Amygdala (tissue), 56 donors: ENCODE data around the gene SAMD3.
"Not testable (repeated sequence)": the region's sequence is repeated elsewhere in the genome, so short reads cannot be mapped to it uniquely, and the experiment has no call there.

Experiments used
- DNase-seq, 56 donors: peaks; one replicate each; lab custom pipeline; 2025; lab: John Stamatoyannopoulos, UW

The SAMD3 gene

DNA sequence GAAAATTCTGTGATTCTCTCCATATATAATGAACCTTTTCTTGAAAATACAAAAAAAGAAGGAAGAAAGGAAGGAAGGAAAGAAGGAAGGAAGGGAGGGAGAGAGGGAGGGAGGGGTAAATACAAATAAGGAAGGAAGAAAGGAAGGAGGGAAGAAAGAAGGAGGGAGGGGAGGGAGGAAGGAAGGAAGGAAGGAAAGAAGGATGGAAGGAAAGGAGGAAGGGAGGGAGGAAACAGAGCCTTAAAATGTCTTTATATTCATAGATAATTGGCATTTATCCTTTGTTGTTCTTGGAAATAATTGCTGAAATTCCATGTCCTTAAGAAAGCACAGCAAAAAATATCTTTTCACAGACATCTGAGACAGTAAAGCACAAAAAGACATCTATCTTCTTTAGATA is 40.3 kb downstream of the SAMD3 start:
- DNase-seq = no peak

DNA sequence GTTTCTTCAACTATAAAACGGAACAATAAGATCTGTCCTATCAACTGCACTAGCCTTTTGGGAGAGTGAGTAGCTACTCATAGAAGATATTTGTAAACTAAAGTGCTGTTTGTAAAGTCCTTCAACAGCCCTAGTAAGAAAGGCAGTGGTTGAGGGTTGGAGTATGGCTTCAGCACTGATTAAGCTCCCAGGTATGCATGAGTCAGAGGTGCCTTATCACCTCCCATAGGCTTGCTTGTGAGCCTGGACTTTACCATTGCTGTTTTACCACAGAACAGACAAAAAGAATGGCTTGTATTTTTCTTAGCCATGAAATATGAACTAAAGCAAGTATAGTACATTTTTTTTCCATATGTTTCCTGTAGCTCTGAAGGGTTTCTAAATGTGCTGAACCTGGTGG is 44.1 kb downstream of the SAMD3 start:
- no peak for DNase-seq

DNA sequence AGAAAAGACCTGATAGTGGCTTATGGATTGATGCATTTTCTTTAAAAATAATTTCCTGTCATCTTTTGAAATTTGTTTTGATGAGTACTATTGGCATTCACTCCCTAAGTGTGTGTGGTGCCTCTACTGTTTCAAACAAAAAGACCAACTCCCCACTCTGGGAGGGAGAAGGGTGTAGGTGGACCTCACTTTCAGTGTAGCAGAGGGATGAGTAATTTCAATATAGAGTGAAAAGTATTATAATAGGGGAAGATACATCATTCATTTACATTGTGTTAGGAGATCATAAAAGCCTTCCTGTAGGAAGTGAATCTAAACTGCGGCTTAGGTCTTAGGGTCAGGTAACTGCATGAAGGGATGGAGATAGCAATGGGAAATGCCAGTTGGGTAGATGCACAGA is 46.4 kb downstream of the SAMD3 start:
- DNase-seq = no peak

DNA sequence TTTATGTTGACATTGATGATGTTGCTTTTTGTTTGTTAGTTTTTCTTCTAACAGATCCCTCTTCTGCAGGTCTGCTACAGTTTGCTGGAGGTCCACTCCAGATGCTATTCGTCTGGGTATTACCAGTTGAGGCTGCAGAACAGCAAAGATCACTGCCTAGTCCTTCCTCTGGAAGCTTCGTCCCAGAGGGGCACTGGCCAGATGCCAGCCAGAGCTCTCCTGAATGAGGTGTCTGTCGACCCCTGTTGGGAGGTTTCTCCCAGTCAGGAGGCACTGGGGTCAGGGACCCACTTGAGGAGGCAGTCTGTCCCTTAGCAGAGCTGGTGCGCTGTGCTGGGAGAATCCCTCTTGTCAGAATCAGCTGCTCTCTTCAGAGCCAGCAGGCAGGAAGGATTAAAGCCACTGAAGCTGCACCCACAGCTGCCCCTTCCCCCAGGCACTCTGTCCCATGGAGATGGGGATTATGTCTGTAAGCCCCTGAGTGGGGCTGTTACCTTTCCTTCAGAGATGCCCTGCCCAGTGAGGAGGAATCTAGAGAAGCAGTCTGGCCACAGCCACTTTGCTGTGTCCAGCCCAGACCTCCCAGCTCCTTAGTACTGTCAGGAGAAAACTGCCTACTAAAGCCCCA is 49.3 kb downstream of the SAMD3 start:
- not testable (repeated sequence) for DNase-seq

DNA sequence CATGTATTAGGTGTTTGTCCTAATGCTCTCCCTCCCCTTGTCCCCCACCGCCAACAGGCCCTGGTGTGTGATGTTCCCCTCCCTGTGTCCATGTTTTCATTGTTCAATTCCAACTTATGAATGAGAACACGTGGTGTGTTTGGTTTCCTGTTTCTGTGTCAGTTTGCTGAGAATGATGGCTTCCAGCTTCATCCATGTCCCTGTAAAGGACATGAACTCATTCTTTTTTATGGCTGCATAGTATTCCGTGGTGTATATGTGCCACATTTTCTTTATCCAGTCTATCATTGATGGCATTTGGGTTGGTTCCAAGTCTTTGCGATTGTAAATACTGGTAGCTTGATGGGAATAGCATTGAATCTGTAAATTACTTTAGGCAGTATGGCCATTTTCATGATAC is 52.6 kb downstream of the SAMD3 start:
- DNase-seq = not testable (repeated sequence)

DNA sequence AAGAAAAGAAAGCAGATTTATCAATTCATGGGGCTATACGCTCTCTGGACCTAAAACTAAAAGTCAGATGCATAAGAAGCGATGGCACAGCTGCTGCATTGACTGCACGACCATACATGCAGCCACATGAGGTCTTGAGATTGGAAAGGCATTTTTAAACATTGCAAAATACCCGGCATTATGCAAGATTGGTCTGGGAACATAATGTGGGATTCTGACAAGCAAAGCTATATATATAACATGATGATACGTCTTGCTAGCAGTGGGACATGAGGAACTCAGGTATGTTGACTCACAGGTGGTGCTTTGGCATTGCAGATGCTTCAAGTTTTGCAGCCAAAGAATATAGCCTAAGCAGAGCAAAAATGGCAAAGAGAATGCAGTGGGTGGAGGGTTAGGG is 55.1 kb downstream of the SAMD3 start:
- DNase-seq = no peak

DNA sequence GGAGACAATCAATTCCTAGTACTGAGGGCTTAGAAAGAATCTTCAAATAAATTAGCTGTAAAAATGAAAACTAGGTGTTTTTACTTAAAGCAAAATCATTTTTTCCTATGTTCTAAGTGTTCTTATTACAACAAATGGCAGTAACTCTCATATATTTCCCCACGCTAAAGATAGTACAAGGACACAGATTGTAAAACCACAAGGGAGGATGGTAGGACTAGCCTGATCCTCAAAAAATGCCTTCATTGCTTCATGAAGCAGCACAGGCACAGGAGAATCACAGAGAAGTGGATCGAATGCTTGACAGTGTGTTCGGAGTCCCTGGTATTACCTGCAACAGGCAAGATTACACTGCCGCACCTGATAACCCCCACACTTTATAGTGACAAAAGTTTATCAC is 58.5 kb downstream of the SAMD3 start:
- no peak for DNase-seq

DNA sequence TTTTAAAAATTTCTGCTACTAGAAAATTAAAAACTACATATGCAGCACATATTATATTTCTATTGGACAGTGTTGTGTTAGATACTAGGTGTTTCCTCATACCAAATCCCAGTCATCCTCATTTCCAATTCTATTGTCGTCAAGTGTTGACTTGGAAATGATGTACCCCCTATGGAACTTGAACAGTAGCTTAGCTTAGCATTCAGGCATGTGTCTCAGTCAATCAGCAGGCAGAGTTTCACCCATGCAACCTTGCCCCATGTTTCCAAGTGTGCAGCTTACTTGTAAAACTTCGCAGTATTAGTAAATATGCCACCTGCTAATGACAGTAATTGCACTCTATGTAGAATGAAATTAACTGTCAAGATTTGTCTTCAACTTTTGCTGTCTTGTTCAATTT is 59.5 kb downstream of the SAMD3 start:
- no peak for DNase-seq

DNA sequence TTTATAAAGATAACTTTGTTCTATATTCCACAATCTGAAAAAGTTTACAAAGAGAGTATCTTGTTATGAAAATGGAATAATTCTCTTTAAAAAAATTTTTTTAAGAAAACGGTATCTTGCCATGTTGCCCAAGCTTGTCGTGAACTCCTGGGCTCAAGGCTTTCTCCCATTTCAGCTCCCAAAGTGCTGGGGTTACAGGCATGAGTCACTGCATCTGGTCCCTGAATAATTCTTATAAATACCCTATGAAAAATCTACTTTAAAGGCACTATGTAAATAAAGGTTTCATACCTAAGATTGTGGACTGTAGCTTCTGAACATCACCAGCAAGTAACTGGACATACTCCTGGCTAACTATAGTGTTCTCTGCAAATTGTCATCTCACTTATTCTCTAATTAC is 60.3 kb downstream of the SAMD3 start:
- no peak for DNase-seq

DNA sequence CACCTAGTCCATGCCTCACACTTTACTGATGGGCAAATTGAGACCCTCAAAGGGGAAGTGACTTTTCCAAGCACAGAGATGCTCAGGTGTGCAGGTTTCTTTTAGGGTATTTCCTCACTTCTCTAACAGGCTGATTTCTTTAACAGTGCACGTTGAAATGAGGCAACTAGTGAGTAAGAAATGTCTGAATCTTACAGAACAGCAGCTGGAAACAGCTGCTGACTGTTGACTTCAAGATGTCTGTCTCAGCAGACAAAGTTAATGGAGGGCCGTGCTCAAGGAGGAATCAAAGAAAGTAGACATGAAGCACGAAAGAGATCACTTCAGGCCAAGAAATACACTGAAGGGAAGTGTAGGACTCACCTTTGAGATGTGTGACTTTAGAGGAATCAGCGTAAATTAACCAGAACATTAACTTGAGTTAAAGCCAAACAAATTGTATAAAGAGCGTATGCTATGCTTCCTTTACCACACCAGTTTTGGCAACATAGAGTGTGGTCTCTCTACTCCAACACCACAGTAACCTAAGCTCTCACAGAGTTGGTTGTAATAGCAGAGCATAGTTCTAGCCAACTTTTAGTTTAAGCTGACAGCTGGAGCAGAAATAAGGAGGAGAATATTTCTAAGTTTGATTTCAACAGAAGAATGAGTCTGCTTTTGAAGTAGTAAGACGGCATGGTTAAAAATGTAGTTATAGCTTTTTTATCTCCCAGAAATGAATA is 60.9 kb downstream of the SAMD3 start:
- DNase-seq = no peak

DNA sequence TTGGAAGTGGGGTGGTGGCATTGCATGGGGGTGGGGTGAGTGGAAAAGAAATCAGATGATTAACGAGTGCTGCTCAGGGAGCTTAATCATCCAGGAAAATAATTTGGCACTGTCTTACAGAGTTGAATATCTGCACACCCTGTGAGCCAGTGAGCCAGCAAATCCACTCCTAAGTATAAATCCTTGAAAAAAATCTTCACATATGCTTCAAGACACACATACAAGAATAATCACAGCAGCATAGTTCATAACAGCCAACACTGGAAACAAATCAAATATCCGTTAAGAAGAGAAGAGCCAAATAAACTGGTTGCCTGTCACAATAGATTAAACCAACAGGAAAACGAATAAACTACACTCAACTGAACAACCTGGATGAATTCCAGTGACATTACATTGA is 62.8 kb downstream of the SAMD3 start:
- DNase-seq = no peak

DNA sequence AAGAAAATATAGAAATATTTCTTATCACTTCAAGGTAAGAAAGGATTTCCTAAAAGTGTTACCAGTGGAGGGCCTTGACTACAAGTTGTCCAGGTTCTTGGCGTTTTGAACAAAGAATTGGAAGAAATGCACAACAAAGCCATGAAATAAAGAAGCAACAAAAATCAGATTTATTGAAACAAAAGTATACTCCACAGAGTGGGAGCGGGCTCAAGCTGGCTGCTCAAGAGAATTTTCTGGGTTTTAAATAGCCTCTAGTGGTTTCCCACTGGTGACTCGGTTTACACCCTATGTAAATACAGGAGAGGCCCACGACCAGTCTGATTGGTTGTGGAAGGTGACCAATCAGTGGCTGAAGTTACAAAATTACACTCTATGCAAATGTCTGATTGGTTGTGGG is 64.2 kb downstream of the SAMD3 start:
- DNase-seq = no peak

DNA sequence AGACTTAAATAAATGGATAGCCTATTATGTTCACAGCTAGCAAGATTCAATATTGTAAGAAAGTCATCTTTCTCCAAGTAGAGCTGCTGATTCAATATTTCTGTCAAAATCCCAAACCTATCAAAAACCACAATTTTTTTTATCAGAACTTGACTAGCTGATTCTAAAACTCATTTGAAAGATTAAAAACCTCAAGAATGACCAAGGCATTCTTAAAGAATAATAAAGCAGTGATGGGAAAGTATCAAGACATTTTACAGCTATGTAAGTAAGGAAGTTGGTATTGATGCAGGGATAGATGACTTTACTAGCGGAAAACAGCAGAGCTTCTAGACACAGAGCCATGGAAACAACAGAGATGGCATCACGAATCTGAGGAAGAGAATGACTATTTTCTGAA is 64.7 kb downstream of the SAMD3 start:
- no peak for DNase-seq

DNA sequence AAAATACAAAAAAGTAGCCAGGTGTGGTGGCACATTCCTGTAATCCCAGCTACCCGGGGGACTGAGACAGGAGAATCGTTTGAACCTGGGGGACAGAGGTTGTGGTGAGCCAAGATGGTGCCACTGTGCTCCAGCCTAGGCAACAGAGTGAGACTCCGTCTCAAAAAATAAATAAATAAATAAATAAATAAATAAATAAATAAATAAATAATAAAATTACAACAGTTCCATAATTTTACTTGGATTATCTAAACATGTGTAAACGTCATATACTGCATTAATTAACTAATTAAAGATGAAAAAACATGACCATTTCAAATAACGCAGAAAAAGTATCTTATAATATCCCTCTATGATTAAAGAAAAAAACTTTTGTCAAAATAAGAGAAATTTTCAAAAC is 65.8 kb downstream of the SAMD3 start:
- DNase-seq = no peak

DNA sequence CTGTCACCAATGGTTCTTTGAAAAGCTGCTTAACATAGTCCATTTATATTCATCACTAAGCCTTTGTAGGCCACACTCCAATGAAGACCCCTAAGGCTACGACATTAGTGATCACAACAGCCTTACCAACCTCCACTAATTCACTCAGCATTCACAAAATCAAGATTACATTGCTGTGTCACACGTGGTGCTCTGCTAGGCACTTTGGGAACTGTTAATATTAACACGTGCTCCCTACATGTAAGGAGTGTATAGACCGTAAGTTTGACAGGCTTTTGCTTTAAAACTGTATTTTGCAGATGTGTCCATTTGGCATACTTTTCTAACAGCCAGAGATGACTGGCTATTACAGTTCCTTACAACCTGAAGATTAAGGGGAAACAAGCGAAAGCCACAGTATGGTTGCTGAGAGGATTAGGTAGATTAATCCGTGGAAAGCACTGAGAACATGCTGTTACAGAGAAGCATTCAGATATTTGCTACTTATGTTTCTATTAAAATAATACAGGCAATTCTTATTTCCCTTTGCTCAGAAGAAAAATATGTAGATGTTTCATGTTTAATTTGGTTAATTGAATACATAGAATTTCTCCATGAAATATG is 69.7 kb downstream of the SAMD3 start:
- DNase-seq = no peak

DNA sequence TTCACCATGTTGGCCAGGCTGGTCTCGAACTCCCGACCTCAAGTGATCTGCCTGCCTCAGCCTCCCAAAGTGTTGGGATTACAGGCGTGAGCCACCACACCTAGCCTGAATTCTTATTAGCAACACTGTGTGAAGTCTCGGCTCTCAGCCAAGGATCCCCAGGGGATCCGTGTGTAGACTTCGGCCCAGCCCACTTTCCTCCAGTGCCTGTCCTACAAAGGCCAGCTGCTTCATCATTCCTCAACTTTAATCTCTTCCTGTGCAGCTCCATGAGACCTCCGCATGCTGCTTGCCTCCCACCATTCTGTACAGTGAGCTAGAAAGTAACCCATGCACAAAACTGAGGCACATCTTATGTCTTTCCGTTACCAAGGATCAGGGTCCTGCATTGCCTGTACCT is 71.8 kb downstream of the SAMD3 start:
- DNase-seq = no peak

DNA sequence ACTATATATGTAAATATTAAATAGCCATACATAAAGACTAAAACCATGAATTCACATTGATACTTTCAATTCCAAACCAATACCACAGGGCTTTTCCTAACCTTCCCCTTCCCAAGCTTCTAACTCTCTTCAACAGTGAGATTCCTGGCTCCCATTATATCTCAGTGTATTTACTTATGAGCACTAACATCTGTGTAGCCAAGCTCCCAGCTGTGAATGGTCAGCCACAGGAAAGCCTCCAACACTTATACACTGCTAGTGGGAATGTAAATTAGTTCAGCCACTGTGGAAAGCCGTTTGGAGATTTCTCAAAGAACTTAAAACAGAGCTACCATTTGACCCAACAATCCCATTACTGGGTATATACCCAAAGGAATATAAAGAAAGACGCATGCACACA is 73.7 kb downstream of the SAMD3 start:
- DNase-seq = not testable (repeated sequence)

DNA sequence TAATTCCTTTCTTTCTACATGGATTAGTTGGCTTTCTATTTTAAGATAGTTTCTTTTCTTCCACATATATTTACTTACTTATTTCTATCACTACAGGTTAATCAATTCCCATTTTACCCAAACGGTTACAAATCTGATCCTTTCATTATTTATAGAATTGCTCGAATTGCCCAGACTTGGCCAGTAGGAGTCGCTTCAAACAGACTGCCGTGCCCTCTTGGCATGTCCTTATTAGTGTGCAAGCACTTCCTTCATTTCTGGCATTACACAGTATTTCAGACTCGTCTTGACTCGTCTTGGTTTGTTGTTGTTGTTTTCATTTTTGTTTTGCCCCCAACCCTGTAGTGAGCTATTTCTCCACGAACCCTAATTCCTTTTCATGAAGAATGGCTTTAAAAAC is 74.6 kb downstream of the SAMD3 start:
- DNase-seq = no peak

DNA sequence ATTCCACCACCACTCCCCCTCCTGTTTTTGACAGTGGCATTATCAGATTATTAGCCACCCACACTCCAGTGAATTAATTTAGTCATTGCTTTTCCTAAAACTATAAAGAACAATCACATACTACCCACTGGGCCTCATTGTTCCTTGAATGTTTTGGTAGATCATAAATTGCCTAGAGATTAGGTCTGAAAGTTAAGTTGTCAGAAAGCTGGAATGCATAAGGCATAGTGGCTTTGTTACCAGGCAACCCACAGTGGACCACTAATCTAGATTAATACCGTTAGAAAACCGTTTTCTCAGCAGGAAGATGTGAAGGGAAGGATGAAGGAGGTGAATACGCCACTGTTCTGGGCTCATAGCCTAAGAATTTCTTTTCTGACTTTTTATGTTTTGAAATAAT is 75.6 kb downstream of the SAMD3 start:
- DNase-seq = no peak

DNA sequence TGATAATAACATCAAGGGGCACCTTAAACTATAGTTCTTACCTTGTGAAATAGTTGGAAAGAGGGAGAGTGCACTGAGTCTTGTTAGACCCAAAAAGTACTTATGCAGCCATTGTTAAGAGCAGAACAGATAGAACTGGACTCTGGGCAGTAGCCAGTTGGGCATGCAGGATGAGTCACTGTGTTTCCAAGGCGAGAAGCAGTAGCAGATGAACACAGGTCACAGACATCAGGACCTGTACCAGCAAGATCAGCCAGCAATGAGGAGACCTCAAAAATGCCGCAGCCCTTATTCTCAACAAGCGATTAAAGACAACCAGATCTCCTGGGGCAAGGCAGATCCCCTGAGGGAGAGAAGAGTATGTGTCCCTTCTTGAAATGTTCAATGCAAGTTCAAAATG is 79.0 kb downstream of the SAMD3 start:
- no peak for DNase-seq

DNA sequence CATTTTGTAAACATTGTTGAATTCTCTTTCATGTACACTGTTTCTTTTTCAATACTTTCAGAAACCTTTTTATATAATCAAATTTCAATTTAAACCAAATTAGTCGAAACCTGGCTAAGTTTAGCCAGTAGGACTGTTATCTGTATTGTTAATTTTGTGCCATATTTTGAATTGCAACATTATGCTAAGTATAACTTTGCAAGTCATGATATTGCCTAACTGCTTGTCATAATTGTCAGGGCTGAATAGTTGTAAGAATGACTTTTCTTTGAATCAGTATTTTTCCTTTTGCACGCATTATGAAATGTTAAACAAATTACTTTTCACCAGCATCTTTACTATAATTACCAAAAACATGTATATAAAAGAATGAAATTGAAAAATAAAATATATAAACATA is 82.7 kb downstream of the SAMD3 start:
- no peak for DNase-seq

DNA sequence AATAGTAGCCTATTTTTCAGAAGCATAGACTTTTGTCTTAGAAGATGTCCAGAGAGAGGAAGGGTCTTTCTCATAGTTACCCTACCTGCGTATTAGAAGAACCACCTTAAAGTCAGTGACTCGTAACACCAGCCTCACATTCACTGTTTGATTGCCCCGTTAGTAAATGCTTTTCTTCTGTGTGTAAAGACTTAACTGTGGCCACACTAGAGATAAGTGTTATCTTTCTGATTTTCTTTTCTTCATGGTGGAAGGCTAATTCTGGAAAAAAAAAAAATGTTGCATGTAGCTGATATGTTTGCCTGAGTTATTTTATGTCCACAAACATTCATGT is 83.9 kb downstream of the SAMD3 start:
- DNase-seq = no peak
